ENCODE data around the gene RAI14.

The RAI14 gene

DNA sequence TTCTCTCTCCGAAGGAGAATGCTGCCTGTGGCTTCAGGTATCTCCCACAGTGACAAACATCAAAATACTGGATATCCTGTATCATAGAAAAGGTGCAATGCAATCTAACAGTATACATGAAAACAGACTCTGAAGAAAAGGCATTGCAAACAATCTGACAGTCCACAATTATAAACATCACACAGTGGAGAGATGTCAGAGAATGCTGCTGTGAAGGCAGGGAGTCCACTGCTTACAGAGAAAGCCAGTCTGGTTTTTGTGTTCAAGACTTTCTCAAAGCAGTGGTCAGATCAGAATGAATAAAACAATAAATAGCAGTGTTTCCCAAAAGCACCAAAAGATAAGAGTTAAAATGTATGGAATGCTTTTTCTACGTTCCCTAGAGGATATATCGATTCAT is 211.5 kb downstream of the RAI14 start:
- no peak for DNase-seq

DNA sequence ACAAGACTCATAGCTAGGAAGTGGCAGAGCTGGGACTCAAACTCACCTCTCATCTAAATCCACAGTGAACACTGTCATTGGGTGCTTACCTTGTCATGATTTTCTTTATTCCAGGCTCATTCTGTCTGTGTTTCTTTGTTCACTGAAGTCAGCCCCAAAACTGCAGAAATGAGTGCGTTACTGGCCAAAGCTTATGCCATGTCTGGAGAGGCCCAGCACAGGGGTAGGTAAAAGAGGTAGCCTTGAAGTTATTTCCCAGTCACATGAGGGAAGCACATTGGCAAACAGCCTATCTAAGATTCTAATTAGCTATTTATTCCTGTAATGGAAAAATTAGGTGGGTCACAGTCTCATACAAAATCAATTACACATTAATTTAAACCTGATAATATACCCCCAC is 212.7 kb downstream of the RAI14 start:
- DNase-seq: no peak

DNA sequence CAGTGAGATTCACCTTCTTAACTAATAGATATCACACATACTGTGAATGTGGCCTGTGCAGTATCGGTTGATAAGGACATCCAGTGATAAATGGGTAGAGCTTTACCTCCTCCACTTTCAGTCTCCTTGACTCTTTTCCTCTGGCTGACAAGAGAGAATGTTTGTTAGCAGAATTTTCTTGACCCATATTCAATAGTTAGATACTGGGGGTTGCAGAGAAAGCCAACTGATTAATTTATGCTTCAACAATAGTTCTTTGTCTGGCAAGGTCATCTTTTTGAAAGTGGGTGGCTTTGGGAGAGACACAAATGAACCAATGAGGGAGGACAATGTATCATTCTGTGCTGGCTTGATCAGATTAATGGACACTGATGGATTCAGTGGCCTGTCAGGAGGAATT is 213.1 kb downstream of the RAI14 start:
- DNase-seq: no peak

DNA sequence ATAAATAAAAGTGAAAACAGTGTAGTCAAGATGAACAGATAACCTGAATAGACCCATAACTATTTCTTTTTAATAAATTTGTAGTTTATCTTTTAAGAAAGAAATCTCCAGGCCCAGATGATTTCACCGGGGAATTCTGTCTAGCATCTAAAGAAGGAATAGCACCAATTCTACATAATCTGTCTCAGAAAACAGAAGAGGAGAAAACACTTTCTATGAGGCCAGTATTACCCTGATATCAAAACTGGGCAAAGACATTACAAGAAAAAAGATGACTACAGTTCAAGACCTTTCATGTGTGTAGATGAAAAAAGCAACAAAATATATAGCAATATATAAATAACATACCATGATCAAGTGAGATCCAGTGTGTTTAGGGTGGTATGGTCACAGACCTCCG is 214.3 kb downstream of the RAI14 start:
- no peak for DNase-seq

DNA sequence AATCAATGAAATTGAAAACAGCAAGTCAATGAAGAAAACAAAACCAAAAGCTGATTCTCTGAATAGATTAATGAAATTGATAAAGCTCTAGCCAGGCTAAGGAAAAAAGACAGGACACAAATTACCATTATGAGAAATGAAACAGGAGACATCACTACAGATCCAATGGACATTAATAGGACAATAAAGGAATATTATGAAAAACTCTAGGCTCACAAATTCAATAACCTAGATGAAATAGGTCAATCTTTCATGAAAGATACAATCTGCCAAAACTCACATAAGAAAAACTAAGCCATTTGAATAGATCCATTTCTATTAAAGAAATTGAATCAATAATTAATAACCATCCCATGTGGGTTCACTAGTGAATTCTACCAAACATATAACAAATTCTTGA is 220.1 kb downstream of the RAI14 start:
- DNase-seq: no peak

DNA sequence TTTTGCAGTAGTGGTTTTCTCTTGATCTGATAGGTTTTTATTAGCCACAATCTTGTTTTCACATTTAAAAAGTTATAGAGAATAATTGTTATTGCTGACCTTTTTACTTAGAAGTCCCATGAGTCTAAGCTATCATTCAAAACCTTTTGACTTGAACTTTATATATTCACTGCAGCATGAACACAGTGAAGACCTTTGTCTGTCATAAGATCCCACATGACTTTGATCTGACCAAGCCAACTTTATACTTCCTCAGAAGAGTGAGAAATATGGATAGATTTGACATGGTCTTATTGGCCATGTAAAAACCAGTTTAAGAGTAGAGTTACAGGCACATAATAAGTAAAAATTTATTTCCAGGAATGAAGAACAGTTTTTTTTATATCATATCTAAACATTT is 225.1 kb downstream of the RAI14 start:
- no peak for DNase-seq

Measured in NCI-H1105 (cell line).